Hepatocyte (in vitro differentiated cells): ENCODE results near the gene STMP1. TPM values are rescaled to one million over a fixed set of nuclear protein-coding genes. Genes with fewer than 3 reads are reported as not detected.
"Not testable (repeated sequence)": the region's sequence is repeated elsewhere in the genome, so short reads cannot be mapped to it uniquely, and the experiment has no call there.

ENCODE experiments used
- DNase-seq: peaks from one replicate; pipeline ENCODE4 v3.0.0-alpha.2; 2016; ENCODE audit warnings: low spot score
- H2AFZ ChIP-seq: fragments of 200-600 bp; sonication (generic); 2 replicates; pipeline ENCODE4 v1.6.0; 2016; ENCODE audit warnings: antibody characterized with exemption, mild to moderate bottlenecking
- H3K27ac ChIP-seq: fragments of 200-600 bp; sonication (generic); 2 replicates; pipeline ENCODE4 v1.5.1; 2016; ENCODE audit warnings: mild to moderate bottlenecking
- H3K27me3 ChIP-seq: fragments of 200-600 bp; sonication (generic); 2 replicates; pipeline ENCODE4 v1.6.1; 2016
- H3K36me3 ChIP-seq: fragments of 200-600 bp; sonication (generic); replicated peaks from 2 replicates; pipeline ENCODE4 v1.5.1; 2016; ENCODE audit warnings: low read depth; ENCODE audit not compliant: insufficient read depth
- H3K4me1 ChIP-seq: fragments of 200-600 bp; sonication (generic); 2 replicates; pipeline ENCODE4 v1.5.1; 2016; ENCODE audit warnings: mild to moderate bottlenecking, moderate library complexity; ENCODE audit not compliant: insufficient read depth
- H3K4me2 ChIP-seq: fragments of 200-600 bp; sonication (generic); 2 replicates; pipeline ENCODE4 v1.6.0; 2016
- H3K4me3 ChIP-seq: fragments of 200-600 bp; sonication (generic); 2 replicates; pipeline ENCODE4 v1.5.1; 2016; ENCODE audit warnings: mild to moderate bottlenecking
- H3K79me2 ChIP-seq: fragments of 200-600 bp; sonication (generic); 2 replicates; pipeline ENCODE4 v1.6.0; 2017; ENCODE audit warnings: mild to moderate bottlenecking
- H3K9me2 ChIP-seq: fragments of 200-600 bp; sonication (generic); replicated peaks from 2 replicates; pipeline ENCODE4 v1.6.0; 2017; ENCODE audit warnings: mild to moderate bottlenecking; ENCODE audit not compliant: insufficient read depth
- H3K9me3 ChIP-seq: fragments of 200-600 bp; sonication (generic); 2 replicates; pipeline ENCODE4 v1.5.1; 2016; ENCODE audit warnings: low read depth, mild to moderate bottlenecking
- H4K20me1 ChIP-seq: fragments of 200-600 bp; sonication (generic); 2 replicates; pipeline ENCODE4 v1.6.0; 2016; ENCODE audit warnings: mild to moderate bottlenecking; ENCODE audit not compliant: insufficient read depth, poor library complexity, severe bottlenecking
- CTCF ChIP-seq: fragments of 200-600 bp; sonication (generic); IDR thresholded peaks from 2 replicates; pipeline ENCODE4 v1.5.1; 2016; ENCODE audit warnings: antibody characterized with exemption, mild to moderate bottlenecking; ENCODE audit not compliant: poor library complexity
- EZH2 ChIP-seq: fragments of 200-600 bp; sonication (generic); IDR thresholded peaks from 2 replicates; pipeline ENCODE4 v1.6.1; 2016; ENCODE audit warnings: antibody characterized with exemption, mild to moderate bottlenecking, borderline replicate concordance
- EZH2phosphoT487 ChIP-seq: fragments of 200-600 bp; sonication (generic); IDR thresholded peaks from one replicate; pipeline ENCODE4 v1.6.1; 2018; ENCODE audit warnings: antibody characterized with exemption, mild to moderate bottlenecking, low read depth, moderate library complexity; ENCODE audit not compliant: unreplicated experiment, severe bottlenecking
- WGBS: methylation state at CpG from one replicate; pipeline ENCODE4 v1.1.6; 2016; ENCODE audit warnings: low lambda C conversion rate; ENCODE audit errors: missing lambda C conversion rate; 5-methylcytosine and 5-hydroxymethylcytosine counted together
- polyA plus RNA-seq: library from polyadenylated mRNA; unstranded; fragments of >200 nt; fragmentation: Nextera tagmentation; extraction: Ambion mirVana; gene quantifications from 2 replicates; pipeline ENCODE4 v1.2.1, GENCODE V29; 2016
- total RNA-seq: library from RNA; depleted of rRNA; stranded (reverse); fragments of >200 nt; gene quantifications from 2 replicates; pipeline ENCODE4 v1.2.3, GENCODE V29; 2014

The STMP1 gene
- total and polyA plus RNA-seq, 2 experiments from 2014 or later: 28.1 to 73.6 TPM

- H3K9me2 ChIP-seq: no peaks in the 10 kb centered on the region
- no peak overlapping the region for H3K4me2 ChIP-seq
- H4K20me1 ChIP-seq: peaks cover 5% of the 10 kb centered on the region
- no peak overlapping the region for H3K4me3 ChIP-seq
- H3K4me1 ChIP-seq: peaks cover 14% of the 10 kb centered on the region
- WGBS: 86% methylated on average over 3 of the region's 3 CpGs
- TF ChIP-seq EZH2phosphoT487 (no peak), EZH2 (no peak), CTCF (no peak)
- H3K9me3 ChIP-seq: no peaks in the 10 kb centered on the region
- H3K79me2 ChIP-seq: peaks cover 75% of the 10 kb centered on the region
- H3K27me3 ChIP-seq: no peaks in the 10 kb centered on the region
- H3K27ac ChIP-seq: no peak overlapping the region
- H3K36me3 ChIP-seq: no peaks in the 10 kb centered on the region
- no peak overlapping the region for H2AFZ ChIP-seq
- DNase-seq: no peak
Measured at GRCh38 chr7:135665042-135665441, 2.7 kb downstream of the STMP1 start.

- no peak for DNase-seq
- no peak overlapping the region for H3K27ac ChIP-seq
- peaks cover 86% of the 10 kb centered on the region for H3K79me2 ChIP-seq
- 85% methylated on average over 11 of the region's 11 CpGs for WGBS
- peaks cover 5% of the 10 kb centered on the region for H4K20me1 ChIP-seq
- H2AFZ ChIP-seq: no peak overlapping the region
- no peak overlapping the region for H3K4me2 ChIP-seq
- peaks cover 14% of the 10 kb centered on the region for H3K4me1 ChIP-seq
- H3K36me3 ChIP-seq: no peaks in the 10 kb centered on the region
- H3K27me3 ChIP-seq: no peaks in the 10 kb centered on the region
- no peak for TF ChIP-seq CTCF
- no peak for TF ChIP-seq EZH2
- no peak for TF ChIP-seq EZH2phosphoT487
- no peaks in the 10 kb centered on the region for H3K9me3 ChIP-seq
- H3K9me2 ChIP-seq: no peaks in the 10 kb centered on the region
- no peak overlapping the region for H3K4me3 ChIP-seq
Measured at GRCh38 chr7:135666156-135666555, 3.8 kb downstream of the STMP1 start.

GRCh38 chr7:135666846-135667245, 4.5 kb downstream of the STMP1 start:
- TF ChIP-seq EZH2phosphoT487 (no peak), CTCF (no peak), EZH2 (no peak)
- no peaks in the 10 kb centered on the region for H3K27me3 ChIP-seq
- H3K4me1 ChIP-seq: peaks cover 11% of the 10 kb centered on the region
- no peak overlapping the region for H3K27ac ChIP-seq
- no peak for DNase-seq
- peaks cover 5% of the 10 kb centered on the region for H4K20me1 ChIP-seq
- no peaks in the 10 kb centered on the region for H3K9me2 ChIP-seq
- H3K79me2 ChIP-seq: peaks cover 93% of the 10 kb centered on the region
- H3K4me2 ChIP-seq: no peak overlapping the region
- WGBS: 95% methylated on average over 6 of the region's 6 CpGs
- H3K9me3 ChIP-seq: no peaks in the 10 kb centered on the region
- no peak overlapping the region for H3K4me3 ChIP-seq
- no peak overlapping the region for H2AFZ ChIP-seq
- no peaks in the 10 kb centered on the region for H3K36me3 ChIP-seq

- H3K36me3 ChIP-seq, H4K20me1 ChIP-seq, H2AFZ ChIP-seq, H3K27me3 ChIP-seq, DNase-seq, H3K4me3 ChIP-seq, H3K9me2 ChIP-seq, H3K4me1 ChIP-seq, H3K27ac ChIP-seq, H3K9me3 ChIP-seq, H3K4me2 ChIP-seq: not testable (repeated sequence)
- WGBS: 96% methylated on average over 1 of the region's 1 CpG
- H3K79me2 ChIP-seq: peaks cover 99% of the 10 kb centered on the region
Measured at GRCh38 chr7:135667626-135668025, 5.3 kb downstream of the STMP1 start.

GRCh38 chr7:135668852-135669395, 6.6 kb downstream of the STMP1 start:
- whole genome bisulfite sequencing: 89% methylated on average over 6 of the region's 6 CpGs
- not testable (repeated sequence) for H3K9me2 ChIP-seq, H2AFZ ChIP-seq, H3K4me2 ChIP-seq, H3K9me3 ChIP-seq, H3K4me1 ChIP-seq, DNase-seq, H3K36me3 ChIP-seq, H3K4me3 ChIP-seq, H4K20me1 ChIP-seq, H3K27ac ChIP-seq, H3K27me3 ChIP-seq
- peaks cover 87% of the 10 kb centered on the region for H3K79me2 ChIP-seq
